Activated CD4-positive, alpha-beta T cell treated with anti-CD3 and anti-CD28 coated beads for 24 hours (primary cell): ENCODE results near the gene ZBTB49.
A peak's percentile ranks its signal among the peaks of the same experiment; 100 is the strongest.
"Not testable (repeated sequence)": the region's sequence is repeated elsewhere in the genome, so short reads cannot be mapped to it uniquely, and the experiment has no call there.

Experiments used
- DNase-seq, 2 donors: peaks; one replicate each; pipeline ENCODE4 v3.0.0-alpha.2; 2020; ENCODE audit warnings: low read depth in 2 of 2

The ZBTB49 gene, protein sequence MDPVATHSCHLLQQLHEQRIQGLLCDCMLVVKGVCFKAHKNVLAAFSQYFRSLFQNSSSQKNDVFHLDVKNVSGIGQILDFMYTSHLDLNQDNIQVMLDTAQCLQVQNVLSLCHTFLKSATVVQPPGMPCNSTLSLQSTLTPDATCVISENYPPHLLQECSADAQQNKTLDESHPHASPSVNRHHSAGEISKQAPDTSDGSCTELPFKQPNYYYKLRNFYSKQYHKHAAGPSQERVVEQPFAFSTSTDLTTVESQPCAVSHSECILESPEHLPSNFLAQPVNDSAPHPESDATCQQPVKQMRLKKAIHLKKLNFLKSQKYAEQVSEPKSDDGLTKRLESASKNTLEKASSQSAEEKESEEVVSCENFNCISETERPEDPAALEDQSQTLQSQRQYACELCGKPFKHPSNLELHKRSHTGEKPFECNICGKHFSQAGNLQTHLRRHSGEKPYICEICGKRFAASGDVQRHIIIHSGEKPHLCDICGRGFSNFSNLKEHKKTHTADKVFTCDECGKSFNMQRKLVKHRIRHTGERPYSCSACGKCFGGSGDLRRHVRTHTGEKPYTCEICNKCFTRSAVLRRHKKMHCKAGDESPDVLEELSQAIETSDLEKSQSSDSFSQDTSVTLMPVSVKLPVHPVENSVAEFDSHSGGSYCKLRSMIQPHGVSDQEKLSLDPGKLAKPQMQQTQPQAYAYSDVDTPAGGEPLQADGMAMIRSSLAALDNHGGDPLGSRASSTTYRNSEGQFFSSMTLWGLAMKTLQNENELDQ

DNA sequence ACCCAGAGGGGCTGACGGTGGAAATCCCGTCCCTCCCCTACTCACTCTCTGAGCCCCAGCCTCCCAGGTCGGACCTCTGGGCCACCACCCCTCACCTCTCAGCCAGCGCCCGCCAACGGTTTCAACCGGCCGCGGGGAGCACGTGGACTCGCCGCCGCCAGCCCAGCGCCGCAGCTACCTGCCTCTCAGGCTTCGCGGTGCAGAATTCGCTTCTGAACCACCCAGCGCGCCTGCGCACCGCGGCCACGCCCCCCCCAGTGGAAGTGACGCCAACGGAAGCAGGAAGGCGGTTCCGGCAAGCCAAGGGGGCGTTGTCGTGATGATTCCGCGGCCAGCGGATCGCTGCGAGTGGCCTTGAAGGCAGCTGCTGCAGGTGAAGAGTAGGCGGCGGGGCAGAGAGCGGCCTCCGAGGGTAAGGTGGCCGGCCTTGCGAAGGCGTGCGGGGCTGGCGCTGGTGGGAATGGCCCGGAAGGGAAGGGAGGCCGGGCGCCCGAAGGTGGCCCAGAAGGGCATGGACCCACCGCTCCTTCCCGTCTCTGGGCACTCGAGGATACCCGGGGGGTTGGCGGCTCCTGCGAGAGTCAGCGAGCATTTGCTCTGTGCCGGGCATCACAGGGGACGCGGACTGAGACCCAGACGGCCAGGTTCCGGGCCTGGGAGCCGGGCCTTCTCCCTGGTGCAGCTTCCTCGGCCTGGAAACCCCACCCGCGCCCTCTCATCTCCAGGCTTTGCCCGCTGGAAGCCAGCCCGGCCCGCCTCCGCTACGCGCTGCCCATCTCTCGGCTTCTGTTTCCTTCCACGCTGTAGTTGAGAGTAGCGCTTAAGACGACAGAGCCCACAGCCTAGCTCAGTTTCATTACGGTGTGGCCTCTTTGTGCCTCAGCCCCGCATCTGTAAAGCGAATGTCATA lies at the start of gene ZBTB49, which contains the start of gene LYAR:
Gene ZBTB49, plus strand, starts transcription at position 311 of the 910 bp plus-strand sequence. CDS start 9,695 bp downstream, outside the sequence.
Gene LYAR, minus strand, starts transcription at position 214 of the 910 bp plus-strand sequence. CDS start 6,412 bp downstream, outside the sequence.
- DNase-seq, result peak; percentile 96 to 97

DNA sequence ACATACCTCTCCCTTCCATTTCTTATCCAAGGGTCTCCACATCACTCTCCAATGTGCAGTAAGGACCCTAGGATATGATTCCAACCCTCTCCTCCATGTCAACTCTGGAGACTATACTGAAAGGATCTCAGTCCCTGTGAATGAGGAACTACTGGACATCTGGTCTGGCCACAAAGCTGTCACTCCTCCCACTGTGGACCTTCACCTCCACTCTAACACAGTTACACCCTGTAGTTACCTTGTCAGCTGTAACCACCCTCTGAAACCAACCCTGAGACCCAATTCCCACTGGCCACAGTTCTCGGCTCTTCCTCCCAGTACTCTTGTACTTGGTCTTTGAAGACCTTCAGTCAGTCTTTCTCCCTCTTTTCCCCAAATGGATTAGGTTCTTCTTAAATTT lies 44.9 kb upstream of the ZBTB49 start:
- DNase-seq, result no peak

- peak in 1 of 2 donors; percentile 5 for DNase-seq
Measured at GRCh38 chr4:4247696-4248028, 42.4 kb upstream of the ZBTB49 start.

GRCh38 chr4:4248029-4248884 lies 41.8 kb upstream of the ZBTB49 start, which contains the start of gene TMEM128:
Gene TMEM128, minus strand, starts transcription at chr4:4248223. Its CDS starts 21 bp downstream, at chr4:4248202.
- DNase-seq, result peak; percentile 86 to 89

DNA sequence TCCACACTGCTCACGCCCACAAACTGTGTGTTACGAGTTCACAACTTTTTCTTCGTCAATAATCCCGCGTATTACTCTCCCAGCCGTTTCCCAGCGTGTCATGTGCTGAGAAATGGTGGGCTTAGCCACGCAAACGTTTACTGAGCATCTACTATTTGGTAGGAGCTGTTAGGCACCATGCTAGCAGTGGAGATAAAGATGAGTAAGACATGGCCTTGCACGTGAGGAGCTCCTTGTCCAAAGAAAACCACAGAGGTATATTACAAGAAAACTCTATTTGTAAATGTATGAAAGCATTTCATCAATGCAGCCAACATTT lies 41.2 kb upstream of the ZBTB49 start:
- DNase-seq, result no peak

GRCh38 chr4:4249342-4249741 lies 40.7 kb upstream of the ZBTB49 start:
- DNase-seq, result not testable (repeated sequence)

- no peak for DNase-seq
Measured at GRCh38 chr4:4249866-4250265, 40.2 kb upstream of the ZBTB49 start.

DNA sequence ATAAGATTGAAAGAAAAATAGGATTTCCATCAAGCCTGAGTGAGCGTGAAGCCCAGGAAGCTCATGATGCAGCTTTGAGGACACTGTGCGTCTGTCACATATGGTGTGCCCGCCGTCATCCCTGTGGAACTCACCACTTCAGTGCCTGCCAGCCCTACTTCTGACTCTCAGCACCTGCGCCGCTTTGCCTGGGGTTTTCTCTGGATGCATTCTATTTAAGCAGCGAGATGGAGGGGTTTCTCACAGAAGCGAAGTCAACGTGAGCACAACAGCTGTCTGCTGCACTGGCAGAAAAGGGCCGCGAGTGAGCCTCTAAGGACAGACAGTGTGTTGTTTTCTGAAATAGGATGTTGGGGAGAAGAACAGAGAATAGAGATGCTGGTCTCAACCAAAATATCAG lies 35.9 kb upstream of the ZBTB49 start:
- DNase-seq, result no peak

DNA sequence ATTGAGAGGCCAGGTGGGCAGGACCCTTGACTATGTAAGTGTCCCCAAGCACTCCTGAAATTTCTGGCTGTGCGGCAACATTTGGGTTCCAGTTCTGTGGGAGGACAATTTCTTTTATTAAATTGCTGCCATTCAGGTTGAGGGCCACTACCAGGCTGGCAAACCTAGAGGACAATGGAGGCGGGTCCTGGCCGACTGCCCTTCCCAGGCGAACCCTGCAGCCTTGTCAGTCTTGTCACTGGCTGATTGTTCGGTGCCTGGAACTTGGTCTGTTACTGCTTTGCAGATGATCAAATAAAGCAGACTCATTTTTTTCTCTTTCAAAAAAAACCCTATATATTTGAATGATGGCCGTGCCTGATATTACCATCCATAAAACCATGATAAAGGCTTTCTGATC lies 35.4 kb upstream of the ZBTB49 start:
- DNase-seq, result no peak

DNA sequence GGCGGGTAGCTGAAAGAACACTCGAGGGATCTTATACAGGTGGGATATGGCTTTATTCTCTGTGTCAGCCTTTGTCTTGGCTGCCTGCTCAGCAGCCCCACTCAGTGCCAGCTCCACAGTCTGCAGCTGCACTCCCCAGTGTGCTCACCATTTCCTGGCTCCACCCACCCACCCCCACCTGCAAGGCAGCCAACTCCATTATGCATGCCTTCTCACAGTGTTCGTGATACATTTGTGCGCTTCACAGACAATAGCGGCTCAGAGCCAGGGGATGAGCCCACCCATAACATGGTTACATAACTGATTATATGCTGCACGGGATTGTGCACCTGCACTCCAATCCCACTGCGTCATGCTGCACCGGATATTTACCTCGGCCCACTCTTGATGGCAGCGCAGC lies 33.3 kb upstream of the ZBTB49 start:
- no peak for DNase-seq

DNA sequence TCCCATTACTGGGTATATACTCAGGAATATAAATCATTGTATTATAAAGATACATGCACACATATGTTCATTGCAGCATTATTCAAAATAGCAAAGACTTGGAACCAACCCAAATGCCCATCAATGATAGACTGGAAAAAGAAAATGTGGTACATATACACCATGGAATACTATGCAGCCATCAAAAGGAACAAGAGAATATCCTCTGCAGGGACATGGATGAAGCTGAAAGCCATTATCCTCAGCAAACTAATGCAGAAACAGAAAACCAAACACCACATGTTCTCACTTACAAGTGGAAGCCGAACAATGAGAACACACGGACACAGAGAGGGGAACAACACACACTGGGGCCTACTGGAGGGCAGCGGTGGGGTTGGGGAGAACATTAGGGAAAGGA lies 32.3 kb upstream of the ZBTB49 start:
- DNase-seq, result not testable (repeated sequence)

DNA sequence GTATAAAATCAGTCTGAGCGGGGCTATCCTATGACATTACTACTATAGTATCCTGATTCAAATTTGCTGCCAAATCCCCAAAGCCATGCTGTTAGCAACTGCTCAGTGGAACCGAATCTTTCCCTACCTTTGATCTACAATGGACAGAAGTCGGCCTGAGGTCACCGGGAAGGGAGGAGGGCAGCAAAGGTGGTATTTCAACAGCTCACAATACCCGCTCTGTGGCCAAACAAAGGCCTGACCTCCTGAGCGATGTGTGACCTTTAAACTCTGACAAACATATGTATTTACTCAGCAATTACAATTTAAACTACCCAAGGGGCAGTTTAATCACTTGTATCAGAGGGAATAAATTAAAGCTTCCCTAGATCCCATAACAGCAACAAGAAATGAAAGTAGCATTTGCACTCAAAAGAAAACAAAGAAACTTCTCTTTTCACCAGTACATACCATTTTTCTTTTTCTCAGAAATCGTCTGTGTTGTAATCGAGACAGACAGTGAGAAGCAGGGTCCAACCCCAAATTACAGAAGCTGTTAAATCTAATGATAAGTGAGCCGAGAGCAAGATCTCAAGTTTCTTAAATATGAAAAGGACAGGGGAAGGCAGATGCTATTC lies 30.5 kb upstream of the ZBTB49 start:
- no peak for DNase-seq

- no peak for DNase-seq
Measured at GRCh38 chr4:4260185-4260751, 29.8 kb upstream of the ZBTB49 start.

DNA sequence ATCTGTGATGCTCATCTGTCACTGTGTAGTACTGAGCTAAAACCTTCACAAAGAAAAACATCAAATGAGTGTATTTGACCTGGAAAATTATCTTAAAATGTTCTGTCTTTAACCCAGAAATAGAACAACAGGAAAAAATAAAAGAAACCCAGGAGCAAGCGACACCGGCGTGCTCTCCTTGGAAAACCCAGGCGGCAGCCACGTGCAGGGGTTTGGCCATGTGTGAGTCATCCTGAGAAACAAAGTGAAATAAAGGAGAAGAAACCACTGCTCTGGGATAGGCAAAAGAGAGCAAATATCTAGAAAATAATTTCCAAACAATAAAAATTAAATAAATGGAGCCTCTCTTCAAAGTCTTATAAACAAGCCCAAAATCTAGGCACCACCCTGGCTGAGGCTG lies 22.1 kb upstream of the ZBTB49 start:
- no peak for DNase-seq

GRCh38 chr4:4268776-4269175 lies 21.3 kb upstream of the ZBTB49 start:
- DNase-seq, result no peak

DNA sequence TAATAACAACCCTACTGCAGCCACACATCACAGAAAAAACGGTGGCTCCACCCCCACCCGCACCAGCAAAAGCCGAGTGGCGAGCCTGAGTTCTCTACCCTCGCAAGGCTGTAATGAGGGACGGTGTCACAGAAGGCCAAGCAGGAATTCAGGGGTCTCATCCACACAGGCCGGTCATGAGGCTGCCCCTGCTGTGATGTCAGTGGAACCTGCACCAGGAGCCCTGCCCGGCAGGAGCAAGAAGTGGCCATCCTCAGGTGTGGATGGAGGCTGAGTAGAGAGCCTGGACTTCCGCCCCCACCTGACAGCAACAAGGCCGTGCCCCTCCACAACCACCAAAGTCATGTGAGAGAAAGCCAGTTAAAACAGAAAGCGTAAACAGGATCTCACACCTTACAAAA lies 20.7 kb upstream of the ZBTB49 start:
- no peak for DNase-seq

DNA sequence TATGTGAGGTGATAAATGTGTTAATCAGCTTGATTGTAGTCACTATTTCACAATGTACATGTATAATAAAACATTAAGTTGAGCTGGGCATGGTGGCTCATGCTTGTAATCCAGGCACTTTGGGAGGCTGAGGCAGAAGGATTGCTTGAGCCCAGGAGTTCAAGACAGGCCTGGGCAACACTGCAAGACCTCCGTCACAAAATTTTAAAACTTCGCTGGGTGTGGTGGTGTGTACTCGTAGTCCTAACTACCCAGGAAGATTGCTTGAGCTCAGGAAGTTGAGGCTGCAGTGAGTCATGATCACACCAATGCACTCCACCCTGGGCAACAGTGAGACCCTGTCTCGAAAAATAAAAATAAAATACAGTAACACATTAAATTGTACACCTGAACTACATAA lies 20.2 kb upstream of the ZBTB49 start:
- DNase-seq, result no peak

- no peak for DNase-seq
Measured at GRCh38 chr4:4270529-4270928, 19.5 kb upstream of the ZBTB49 start.

GRCh38 chr4:4271912-4272311 lies 18.1 kb upstream of the ZBTB49 start:
- DNase-seq, result no peak

- DNase-seq, result no peak
Measured at GRCh38 chr4:4274226-4274625, 15.8 kb upstream of the ZBTB49 start.
